Measurements from ENCODE around the gene TPCN2. TPM values are rescaled to one million over a fixed set of nuclear protein-coding genes. Genes with fewer than 3 reads are reported as not detected.

TPCN2 gene
- total RNA-seq, 2 donors from 2014 or later, result 11.7 to 17.8 TPM

DNA sequence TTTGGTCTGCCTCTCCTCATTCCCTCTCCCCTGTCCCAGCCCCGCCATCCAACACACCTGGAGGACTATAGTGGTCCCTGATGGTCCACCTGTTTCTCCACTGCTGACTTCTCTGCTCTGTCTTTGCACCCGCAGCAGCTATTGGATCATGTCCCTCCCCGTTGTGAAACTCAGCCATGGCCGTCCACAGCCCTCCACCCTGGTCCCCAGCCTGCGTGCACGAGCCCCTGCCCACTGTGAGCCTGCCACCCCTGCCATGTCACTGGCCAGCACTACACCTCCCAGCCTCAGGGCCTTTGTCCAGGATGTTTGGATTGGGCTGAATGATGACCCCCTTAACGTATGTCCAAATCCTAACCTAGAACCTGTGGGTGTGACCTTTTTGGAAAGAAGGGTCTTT lies 59.3 kb downstream of the TPCN2 start:
- Mint-ChIP-seq H3K4me1 (ENCODE audit: low read depth) (peaks cover 5% of the 10 kb centered on the region), H3K4me3 (no peak overlapping the region), H3K36me3 (ENCODE audit: insufficient read depth in 2 of 2) (peaks cover 0 to 1% of the 10 kb centered on the region in 2 donors), H3K27ac (no peak overlapping the region), H3K27me3 (ENCODE audit: low read depth) (no peaks in the 10 kb centered on the region), H3K9me3 (peaks cover 5 to 6% of the 10 kb centered on the region in 2 donors)
- ATAC-seq (replicated peaks in 1 of 2) (no peak), DNase-seq (no peak)

DNA sequence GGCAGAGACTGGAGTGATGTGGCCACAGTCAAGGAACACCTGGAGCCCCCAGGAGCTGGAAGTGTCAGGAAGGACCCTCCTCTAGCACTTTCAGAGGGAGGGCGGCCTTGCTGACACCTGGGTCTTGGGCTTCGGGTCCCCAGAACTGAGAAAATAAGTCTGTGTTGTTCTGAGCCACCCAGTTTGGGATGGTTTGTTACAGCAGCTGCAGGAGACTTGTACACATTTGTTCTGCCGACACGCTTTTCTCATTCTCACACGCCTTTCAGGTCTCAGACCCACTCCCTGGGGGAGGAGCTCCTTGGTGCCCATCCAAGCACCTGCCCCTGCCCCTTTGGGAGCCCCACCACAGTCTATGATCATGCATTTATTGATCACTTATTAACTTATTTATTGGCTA lies 59.8 kb downstream of the TPCN2 start:
- Mint-ChIP-seq H3K27me3 (ENCODE audit: low read depth) (no peaks in the 10 kb centered on the region), H3K4me1 (ENCODE audit: low read depth) (peaks cover 5% of the 10 kb centered on the region), H3K36me3 (ENCODE audit: insufficient read depth in 2 of 2) (peaks cover 0 to 1% of the 10 kb centered on the region in 2 donors), H3K4me3 (peak overlapping the region in 1 of 2 donors; percentile 22), H3K27ac (no peak overlapping the region), H3K9me3 (peaks cover 5 to 6% of the 10 kb centered on the region in 2 donors)
- DNase-seq, result no peak
- ATAC-seq (replicated peaks in 1 of 2), result no peak

DNA sequence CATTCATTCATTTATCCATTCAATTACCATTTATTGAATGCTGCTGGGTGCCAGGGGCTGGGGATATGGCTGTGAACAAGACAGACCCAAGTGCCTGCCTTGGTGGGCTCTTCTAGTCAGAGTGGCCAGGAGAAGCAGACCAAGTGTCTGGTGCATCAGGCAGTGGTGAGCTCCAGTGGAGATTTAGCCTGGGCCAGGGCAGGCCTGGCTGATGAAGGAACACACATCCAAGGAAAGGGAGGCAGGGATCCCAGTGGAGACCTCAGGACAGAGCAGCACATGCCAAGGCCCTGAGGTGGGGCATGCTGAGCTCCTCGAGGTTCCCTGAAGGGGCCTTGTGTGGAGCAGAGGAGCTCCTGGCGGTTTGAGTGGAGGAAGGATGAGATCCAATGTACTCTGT lies 60.4 kb downstream of the TPCN2 start:
- Mint-ChIP-seq H3K4me1 (ENCODE audit: low read depth) (peaks cover 5% of the 10 kb centered on the region), H3K27ac (no peak overlapping the region), H3K27me3 (ENCODE audit: low read depth) (no peaks in the 10 kb centered on the region), H3K4me3 (no peak overlapping the region), H3K9me3 (peaks cover 5 to 6% of the 10 kb centered on the region in 2 donors), H3K36me3 (ENCODE audit: insufficient read depth in 2 of 2) (peaks cover 0 to 1% of the 10 kb centered on the region in 2 donors)
- ATAC-seq (replicated peaks in 1 of 2), result no peak
- no peak for DNase-seq

DNA sequence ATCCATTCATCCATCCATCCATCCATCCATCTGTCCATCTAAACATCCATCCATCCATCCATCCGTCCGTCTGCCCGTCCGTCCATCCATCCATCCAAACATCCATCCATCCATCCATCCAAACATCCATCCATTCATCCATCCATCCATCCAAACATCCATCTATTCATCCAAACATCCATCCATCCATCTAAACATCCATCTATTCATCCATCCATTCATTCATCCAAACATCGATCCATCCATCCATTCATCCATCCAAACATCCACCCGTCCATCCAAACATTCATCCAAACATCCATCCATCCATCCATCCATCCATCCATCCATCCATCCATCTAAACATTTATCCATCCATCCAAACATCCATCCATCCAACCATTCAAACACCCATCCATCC lies 61.7 kb downstream of the TPCN2 start:
- H3K9me3 Mint-ChIP-seq, result peaks cover 5 to 6% of the 10 kb centered on the region in 2 donors
- peaks cover 5% of the 10 kb centered on the region for H3K4me1 Mint-ChIP-seq (ENCODE audit: low read depth)
- H3K27ac Mint-ChIP-seq, result no peak overlapping the region
- DNase-seq, result no peak
- no peak overlapping the region for H3K4me3 Mint-ChIP-seq
- H3K36me3 Mint-ChIP-seq (ENCODE audit: insufficient read depth in 2 of 2), result peaks cover 0 to 1% of the 10 kb centered on the region in 2 donors
- H3K27me3 Mint-ChIP-seq (ENCODE audit: low read depth), result no peaks in the 10 kb centered on the region
- no peak for ATAC-seq (replicated peaks in 1 of 2)

DNA sequence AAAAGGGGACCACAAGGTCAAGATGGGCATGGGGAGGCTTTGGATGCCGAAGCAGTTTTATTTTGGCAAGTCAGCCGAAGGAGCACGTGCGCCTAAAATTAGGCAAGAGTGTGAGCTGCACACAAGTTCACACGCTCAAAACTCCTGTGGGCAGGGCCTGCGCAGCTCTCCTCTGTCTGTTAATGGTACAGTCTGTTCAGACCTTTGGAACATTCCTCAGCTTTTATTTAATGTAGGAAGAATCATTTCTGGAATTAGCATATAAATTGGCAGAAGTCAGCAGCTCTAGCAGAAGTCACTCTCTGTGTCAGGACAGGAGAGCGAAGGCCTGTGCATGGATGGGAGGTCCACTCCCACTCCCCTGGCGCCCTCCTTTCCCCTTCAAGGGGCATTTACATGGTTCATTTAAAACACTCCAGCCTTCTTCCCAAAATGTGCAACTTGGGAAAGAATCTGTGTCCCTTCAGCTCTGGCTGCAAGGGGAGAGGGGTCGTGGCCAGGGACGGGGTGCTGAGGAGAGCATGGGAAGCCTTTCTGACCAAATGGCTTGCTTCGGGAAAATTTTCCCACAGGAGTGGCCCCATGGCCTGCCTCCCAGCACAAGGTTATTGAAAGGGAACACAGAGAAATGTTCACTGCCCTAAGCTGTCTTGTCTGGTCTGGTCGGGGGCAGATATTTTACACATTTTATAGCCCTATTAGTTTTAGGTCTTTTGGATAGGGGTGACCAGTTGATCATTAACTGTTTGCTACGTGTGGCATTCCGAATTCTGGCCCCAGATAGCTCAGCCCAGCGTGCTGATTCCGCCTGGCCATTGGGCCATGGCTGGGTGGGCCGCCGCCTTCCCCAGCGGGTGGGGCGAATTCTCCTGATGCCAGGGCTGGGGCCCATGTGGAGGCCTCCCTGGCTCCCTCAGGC lies 63.2 kb downstream of the TPCN2 start:
- peaks cover under 1% of the 10 kb centered on the region for H3K4me1 Mint-ChIP-seq (ENCODE audit: low read depth)
- H3K36me3 Mint-ChIP-seq (ENCODE audit: insufficient read depth in 2 of 2), result no peaks in the 10 kb centered on the region
- DNase-seq (no peak), ATAC-seq (replicated peaks in 1 of 2) (no peak)
- H3K9me3 Mint-ChIP-seq, result peaks cover 5 to 6% of the 10 kb centered on the region in 2 donors
- H3K27me3 Mint-ChIP-seq (ENCODE audit: low read depth), result no peaks in the 10 kb centered on the region
- no peak overlapping the region for H3K27ac Mint-ChIP-seq
- H3K4me3 Mint-ChIP-seq, result no peak overlapping the region

DNA sequence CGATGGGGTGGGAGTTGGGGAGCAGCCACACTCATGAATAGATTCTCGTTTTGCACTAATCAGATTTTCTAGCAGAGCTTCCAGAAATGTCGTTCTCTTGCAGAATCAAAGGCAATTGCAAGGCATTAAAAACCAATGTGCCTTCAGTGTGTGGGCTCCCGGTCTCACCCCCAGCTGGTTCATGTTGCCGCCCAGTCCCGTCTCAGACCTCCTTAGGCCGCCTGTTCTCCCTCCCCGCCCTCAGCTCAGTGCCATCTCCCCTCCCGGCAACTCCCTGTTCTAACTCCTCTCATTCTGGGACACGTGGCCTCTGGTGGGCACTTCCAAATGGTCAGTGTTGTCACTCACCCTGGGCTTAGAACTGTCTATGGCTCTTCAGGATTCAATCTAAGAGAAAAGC lies 64.5 kb downstream of the TPCN2 start:
- H3K36me3 Mint-ChIP-seq (ENCODE audit: insufficient read depth in 2 of 2), result no peaks in the 10 kb centered on the region
- no peaks in the 10 kb centered on the region for H3K27me3 Mint-ChIP-seq (ENCODE audit: low read depth)
- ATAC-seq (replicated peaks in 1 of 2), result no peak
- no peak for DNase-seq
- H3K4me1 Mint-ChIP-seq (ENCODE audit: low read depth), result no peaks in the 10 kb centered on the region
- no peak overlapping the region for H3K27ac Mint-ChIP-seq
- H3K4me3 Mint-ChIP-seq, result no peak overlapping the region
- H3K9me3 Mint-ChIP-seq, result peaks cover 5 to 6% of the 10 kb centered on the region in 2 donors

DNA sequence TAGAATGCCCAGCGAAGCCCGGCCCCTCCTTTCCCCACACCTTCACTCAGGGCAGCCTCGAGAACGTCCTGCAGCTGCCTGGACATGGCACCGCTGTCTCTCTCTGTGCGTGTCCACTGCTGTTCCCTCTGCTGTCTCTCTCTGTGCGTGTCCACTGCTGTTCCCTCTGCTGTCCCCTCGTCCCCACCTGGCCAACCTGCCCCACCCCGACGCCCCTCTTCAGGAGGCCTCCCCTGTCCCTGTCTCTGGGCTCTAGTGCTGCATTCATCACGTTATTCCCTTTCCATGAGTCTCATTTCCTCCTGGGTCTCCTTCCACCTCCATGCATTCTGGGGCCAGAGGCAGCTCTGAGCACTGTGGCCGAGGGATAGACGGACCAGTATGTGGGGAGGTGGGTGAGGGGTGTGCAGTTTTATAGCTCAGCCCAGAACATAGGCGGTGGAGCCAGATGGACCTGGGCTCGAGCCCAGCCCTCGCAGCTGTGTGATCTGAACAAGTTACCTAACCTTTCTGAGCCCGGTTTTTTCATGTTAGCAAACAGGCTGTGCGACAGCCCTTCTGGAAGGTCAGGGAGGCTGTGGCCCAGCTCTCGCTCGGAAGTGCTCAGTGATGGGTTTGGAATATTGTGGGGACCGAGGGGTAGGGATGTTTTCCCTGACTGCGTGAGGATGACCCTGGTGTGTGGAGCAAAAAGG lies 65.1 kb downstream of the TPCN2 start:
- DNase-seq, result no peak
- H3K27ac Mint-ChIP-seq, result no peak overlapping the region
- no peak for ATAC-seq (replicated peaks in 1 of 2)
- no peaks in the 10 kb centered on the region for H3K36me3 Mint-ChIP-seq (ENCODE audit: insufficient read depth in 2 of 2)
- H3K4me1 Mint-ChIP-seq (ENCODE audit: low read depth), result no peaks in the 10 kb centered on the region
- H3K27me3 Mint-ChIP-seq (ENCODE audit: low read depth), result no peaks in the 10 kb centered on the region
- H3K4me3 Mint-ChIP-seq, result no peak overlapping the region
- H3K9me3 Mint-ChIP-seq, result peaks cover 5 to 6% of the 10 kb centered on the region in 2 donors

DNA sequence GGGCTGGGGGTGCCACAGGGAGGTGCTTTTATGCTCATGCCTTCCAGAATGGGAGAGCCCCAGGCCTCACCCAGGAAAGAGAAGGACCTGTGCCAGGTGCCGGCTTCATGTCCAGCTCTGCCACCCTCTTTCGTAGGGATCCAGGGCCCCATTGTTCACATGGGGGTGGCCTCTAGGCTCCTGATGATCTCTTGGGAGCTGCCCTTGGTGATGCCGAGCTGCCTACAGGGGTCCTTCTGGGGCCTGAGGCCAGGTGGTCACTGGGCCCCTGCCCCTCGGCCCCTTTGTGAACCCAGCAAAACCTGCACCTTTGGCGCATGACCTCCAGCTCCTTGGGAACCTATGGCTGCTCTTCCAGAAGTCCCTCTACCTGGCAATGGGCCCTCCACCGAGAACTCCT lies 65.6 kb downstream of the TPCN2 start:
- no peak for ATAC-seq (replicated peaks in 1 of 2)
- H3K27ac Mint-ChIP-seq, result no peak overlapping the region
- no peaks in the 10 kb centered on the region for H3K36me3 Mint-ChIP-seq (ENCODE audit: insufficient read depth in 2 of 2)
- no peaks in the 10 kb centered on the region for H3K27me3 Mint-ChIP-seq (ENCODE audit: low read depth)
- peaks cover 5 to 6% of the 10 kb centered on the region in 2 donors for H3K9me3 Mint-ChIP-seq
- H3K4me3 Mint-ChIP-seq, result no peak overlapping the region
- no peak for DNase-seq
- no peaks in the 10 kb centered on the region for H3K4me1 Mint-ChIP-seq (ENCODE audit: low read depth)

DNA sequence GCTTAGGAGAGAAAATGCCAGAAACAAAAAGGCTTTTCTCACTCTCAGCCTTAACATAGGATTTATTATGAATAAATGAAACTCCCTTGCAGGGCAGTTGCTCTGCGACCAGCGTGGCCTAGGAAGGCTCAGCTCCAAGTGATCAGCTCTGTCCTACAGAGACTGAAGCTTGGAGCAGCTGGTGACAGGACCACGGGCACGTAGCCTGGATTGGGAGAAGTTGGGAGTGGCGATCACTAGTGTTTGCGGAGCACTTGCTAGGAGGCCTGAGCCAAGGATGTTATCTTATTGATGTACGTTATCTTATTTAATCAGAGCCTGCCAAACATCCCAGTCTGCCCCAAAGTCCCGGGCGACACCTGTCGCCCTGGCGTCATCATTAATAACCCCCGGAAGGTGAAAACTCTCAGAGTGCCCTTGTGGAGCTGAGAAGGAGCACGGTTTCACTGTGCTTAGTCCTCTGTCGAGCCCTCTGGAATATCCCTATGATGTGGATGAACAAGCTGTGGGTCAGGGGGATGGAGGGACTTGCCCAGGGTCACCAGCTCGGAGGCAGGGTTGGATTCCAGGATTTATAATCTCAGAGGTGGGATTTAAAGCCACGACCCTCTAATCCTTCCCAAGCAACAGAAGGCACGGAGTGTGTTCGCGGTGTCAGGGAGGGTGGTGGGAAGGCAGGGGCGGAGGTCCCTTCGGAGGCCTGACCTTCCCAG lies 66.2 kb downstream of the TPCN2 start:
- Mint-ChIP-seq H3K4me3 (no peak overlapping the region), H3K36me3 (ENCODE audit: insufficient read depth in 2 of 2) (no peaks in the 10 kb centered on the region), H3K27ac (no peak overlapping the region), H3K4me1 (ENCODE audit: low read depth) (no peaks in the 10 kb centered on the region), H3K27me3 (ENCODE audit: low read depth) (no peaks in the 10 kb centered on the region), H3K9me3 (peaks cover 5 to 6% of the 10 kb centered on the region in 2 donors)
- ATAC-seq (replicated peaks in 1 of 2) (no peak), DNase-seq (no peak)

DNA sequence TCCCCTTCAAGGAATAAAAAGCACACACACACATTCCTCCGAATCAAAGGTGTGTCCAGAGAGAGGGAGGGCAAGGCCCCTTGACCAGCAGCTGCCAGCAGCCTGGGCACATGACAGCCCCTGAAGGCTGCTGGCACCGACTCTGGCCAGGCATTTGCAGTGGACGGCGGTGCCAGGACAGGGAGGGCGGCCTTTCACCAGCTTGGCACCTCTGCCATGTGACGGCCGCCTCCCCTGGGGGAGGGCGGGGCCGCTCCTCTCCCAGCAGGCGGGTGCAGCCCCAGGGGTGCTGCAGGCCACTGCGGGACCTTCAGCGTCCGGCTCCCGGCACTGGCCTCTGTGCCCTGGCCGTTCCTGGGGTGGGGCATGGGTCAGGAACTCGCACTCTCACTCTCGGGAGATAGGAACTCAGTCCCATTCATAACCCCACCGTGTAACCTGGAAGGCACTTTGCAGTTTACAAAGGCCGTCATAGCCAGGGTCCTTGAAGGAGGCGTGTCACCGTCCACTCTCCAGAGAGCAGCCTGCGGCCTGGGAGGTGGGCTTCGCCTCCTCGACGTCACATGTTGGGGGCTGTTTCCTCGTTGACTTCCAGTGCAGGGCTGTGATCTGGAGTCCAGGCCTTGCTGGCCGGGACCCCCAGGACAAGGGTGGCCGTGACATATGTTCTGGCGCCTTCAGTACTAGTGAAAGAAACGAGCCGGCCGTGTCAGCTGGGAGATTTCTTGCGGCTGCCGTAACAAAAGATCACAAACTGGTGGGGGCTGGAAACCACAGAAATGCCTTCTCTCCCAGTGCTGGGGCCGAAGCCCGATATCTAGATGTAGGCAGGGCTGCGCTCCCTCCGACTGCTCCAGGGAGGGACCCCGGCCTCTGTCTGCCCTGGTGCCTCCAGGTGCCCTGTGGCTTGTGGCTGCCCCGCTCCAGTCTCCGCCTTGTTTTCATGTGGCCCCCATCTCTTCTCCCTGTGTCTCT lies 67.1 kb downstream of the TPCN2 start:
- DNase-seq (no peak), ATAC-seq (replicated peaks in 1 of 2) (no peak)

DNA sequence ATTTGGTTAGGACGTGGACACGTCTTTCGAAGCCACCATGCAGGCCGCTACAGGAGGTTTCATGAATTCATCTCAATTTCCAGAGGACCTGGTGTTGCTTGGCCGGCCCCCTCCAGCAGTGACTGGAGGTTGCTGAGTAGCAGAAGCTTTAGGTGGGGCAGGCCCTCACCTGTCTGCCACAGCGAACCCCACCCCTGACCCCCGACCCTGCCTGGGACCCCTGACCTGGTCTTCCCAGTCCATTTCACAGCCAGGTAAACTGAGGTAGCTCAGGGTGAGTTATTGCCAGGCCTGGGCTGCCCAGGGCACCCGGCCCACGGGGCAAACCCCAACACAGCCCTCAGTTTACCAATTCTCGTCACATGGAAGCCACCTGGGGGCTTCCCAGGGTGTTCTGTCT lies 67.9 kb downstream of the TPCN2 start:
- DNase-seq (no peak), ATAC-seq (replicated peaks in 1 of 2) (no peak)
- no peaks in the 10 kb centered on the region for H3K9me3 Mint-ChIP-seq
- no peaks in the 10 kb centered on the region for H3K36me3 Mint-ChIP-seq (ENCODE audit: insufficient read depth in 2 of 2)
- H3K27me3 Mint-ChIP-seq (ENCODE audit: low read depth), result no peaks in the 10 kb centered on the region
- no peak overlapping the region for H3K27ac Mint-ChIP-seq
- no peak overlapping the region for H3K4me3 Mint-ChIP-seq
- peaks cover 6% of the 10 kb centered on the region for H3K4me1 Mint-ChIP-seq (ENCODE audit: low read depth)

More for the DNA sequence above, 67.1 kb downstream of the TPCN2 start:
- Mint-ChIP-seq H3K4me3 (no peak overlapping the region), H3K27me3 (ENCODE audit: low read depth) (no peaks in the 10 kb centered on the region), H3K36me3 (ENCODE audit: insufficient read depth in 2 of 2) (no peaks in the 10 kb centered on the region), H3K4me1 (ENCODE audit: low read depth) (no peaks in the 10 kb centered on the region), H3K27ac (no peak overlapping the region), H3K9me3 (no peaks in the 10 kb centered on the region)

DNA sequence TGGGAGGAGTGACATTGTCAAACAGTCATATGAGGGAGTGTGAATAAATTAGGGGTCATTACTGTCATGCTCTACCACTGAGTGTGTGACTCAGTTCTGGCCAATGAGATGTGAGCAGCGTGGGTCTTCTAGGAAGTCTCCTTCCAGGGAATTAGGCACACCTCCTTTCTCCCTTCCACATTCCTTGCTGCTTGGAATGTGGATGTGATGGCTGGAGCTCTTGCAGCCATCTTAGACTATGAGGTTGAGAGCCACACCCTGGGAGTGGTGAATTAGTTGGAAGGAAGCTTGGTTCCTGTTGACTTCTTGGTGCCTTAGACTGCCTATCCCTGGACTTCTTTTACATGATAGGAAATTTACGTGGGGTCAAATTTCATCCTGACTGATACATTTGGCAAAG lies 70.5 kb downstream of the TPCN2 start:
- no peaks in the 10 kb centered on the region for H3K27me3 Mint-ChIP-seq (ENCODE audit: low read depth)
- no peak overlapping the region for H3K27ac Mint-ChIP-seq
- DNase-seq, result no peak
- peaks cover 28% of the 10 kb centered on the region for H3K4me1 Mint-ChIP-seq (ENCODE audit: low read depth)
- H3K36me3 Mint-ChIP-seq (ENCODE audit: insufficient read depth in 2 of 2), result no peaks in the 10 kb centered on the region
- no peak overlapping the region for H3K4me3 Mint-ChIP-seq
- H3K9me3 Mint-ChIP-seq, result no peaks in the 10 kb centered on the region
- no peak for ATAC-seq (replicated peaks in 1 of 2)

Measured in activated T-cell treated with anti-CD3 and anti-CD28 coated beads, Interleukin-2, amount 50 U/mL, for 72 hours (primary cell).